ENCODE data around the gene MTHFSD. TPM values are rescaled to one million over a fixed set of nuclear protein-coding genes. Genes with fewer than 3 reads are reported as not detected.
"Not testable (repeated sequence)": the region's sequence is repeated elsewhere in the genome, so short reads cannot be mapped to it uniquely, and the experiment has no call there.

Gene MTHFSD
- total and polyA plus RNA-seq, 2 of the 8 experiments (the other 6 are each of a cell fraction or from before 2014, with no cell fraction given): 7.1 to 9.8 TPM

DNA sequence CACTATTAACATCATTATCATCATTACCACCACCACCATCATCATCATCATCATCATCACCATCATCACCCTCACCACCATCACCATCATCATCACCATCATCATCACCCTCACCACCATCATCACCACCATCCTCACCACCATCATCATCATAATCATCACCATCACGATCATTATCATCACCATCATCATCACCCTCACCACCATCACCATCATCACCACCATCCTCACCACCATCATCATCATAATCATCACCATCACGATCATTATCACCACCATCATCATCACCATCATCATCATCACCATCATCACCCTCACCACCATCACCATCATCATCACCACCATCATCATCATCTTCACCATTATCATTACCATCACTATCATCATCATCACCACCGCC lies 32.9 kb upstream of the MTHFSD start:
- FAIRE-seq; H3K18ac ChIP-seq (ENCODE audit: extremely low read depth, low read length); H3K4me3 ChIP-seq (ENCODE audit: extremely low read depth in 1 of 4, insufficient read depth in 2 of 4, low read depth in 3 of 4, low read length in 4 of 4); H4K20me1 ChIP-seq (replicated peaks in 1 of 2; ENCODE audit: control insufficient read depth in 1 of 2, insufficient read depth in 2 of 2, low read length in 2 of 2); H2BK120ac ChIP-seq (replicated peaks; ENCODE audit: low read depth, low read length); H2BK5ac ChIP-seq (ENCODE audit: low read depth, low read length); H4K8ac ChIP-seq (ENCODE audit: extremely low read depth, insufficient read depth, low read length); H4K91ac ChIP-seq (replicated peaks; ENCODE audit: insufficient read length, low read length); H3K79me1 ChIP-seq (ENCODE audit: low read depth, low read length); H3K14ac ChIP-seq (ENCODE audit: insufficient read length); H2BK12ac ChIP-seq (ENCODE audit: low read depth, low read length); H3K4me1 ChIP-seq (replicated peaks in 1 of 4; ENCODE audit: control insufficient read depth in 3 of 4, insufficient read depth in 4 of 4, low read length in 3 of 4); H2BK15ac ChIP-seq (ENCODE audit: low read length); H3K27ac ChIP-seq (ENCODE audit: low read depth, low read length); H2AK5ac ChIP-seq (ENCODE audit: low read depth, low read length); DNase-seq (ENCODE audit: low read depth in 1 of 2, low spot score in 2 of 2); POLR2A ChIA-PET (ENCODE audit: partially characterized antibody); H3K79me2 ChIP-seq (ENCODE audit: control insufficient read depth in 1 of 2, insufficient read depth in 2 of 2, low read length in 2 of 2); H2AFZ ChIP-seq (ENCODE audit: low read length); H3K36me3 ChIP-seq (ENCODE audit: control insufficient read depth in 2 of 4, insufficient read depth in 4 of 4, low read length in 3 of 4); H2BK20ac ChIP-seq (ENCODE audit: low read length); H3K4ac ChIP-seq (replicated peaks; ENCODE audit: insufficient read length, low read depth, low read length); H3K4me2 ChIP-seq (ENCODE audit: insufficient read depth in 1 of 2, low read depth in 2 of 2, low read length in 2 of 2); H3K23ac ChIP-seq (ENCODE audit: insufficient read length); H3K9me3 ChIP-seq (ENCODE audit: insufficient read depth in 2 of 2, low read depth in 1 of 2, low read length in 1 of 2); CTCF ChIA-PET (ENCODE audit: partially characterized antibody); H4K5ac ChIP-seq (ENCODE audit: insufficient read length, low read depth, low read length); H3K9ac ChIP-seq (replicated peaks in 1 of 4; ENCODE audit: extremely low read depth in 1 of 4, low read depth in 3 of 4, low read length in 3 of 4): not testable (repeated sequence)
- 85% methylated on average over 3 of the region's 3 CpGs; no CpG with 5 or more reads in 1 of the 2 experiments for WGBS, 2 experiments (ENCODE audit: extremely low coverage in 1 of 2, insufficient coverage in 1 of 2, insufficient read length in 1 of 2, insufficient replicate concordance in 2 of 2, low coverage in 1 of 2, low lambda C conversion rate in 2 of 2, missing lambda C conversion rate in 1 of 2)
- Histone ChIP-seq H3K56ac (replicated peaks; ENCODE audit: insufficient read length, low read depth, low read length) (peak overlapping the region; percentile 62), H3K23me2 (ENCODE audit: low read depth, low read length) (peaks cover 17% of the 10 kb centered on the region; the same call in 1 of the 2 replicates), H3K27me3 (replicated peaks in 1 of 4; ENCODE audit: control insufficient read depth in 3 of 4, extremely low read depth in 1 of 4, insufficient read depth in 3 of 4, low read length in 3 of 4) (peaks cover 0 to 13% (median 1%) of the 10 kb centered on the region in 4 experiments; a peak in 3 of 7 replicates)

Measured in H1 (cell line).